CD4-positive, alpha-beta T cell treated with Interferon alpha-2 for 1 hour (primary cell): Measurements from ENCODE around the gene CYP26B1.

Source experiments
- DNase-seq, 2 donors: peaks; one replicate each; pipeline ENCODE4 v3.0.0-alpha.2; 2020 to 2022

Gene CYP26B1

GRCh38 chr2:72147303-72147971 is at the start of gene CYP26B1:
Gene CYP26B1 (minus strand): TSS chr2:72147862. CDS start chr2:72147834, 28 bp downstream.
- no peak for DNase-seq

- DNase-seq: no peak
Observed at GRCh38 chr2:72193723-72194122, 46.1 kb upstream of the CYP26B1 start.

GRCh38 chr2:72191441-72191840 is 43.8 kb upstream of the CYP26B1 start:
- no peak for DNase-seq

GRCh38 chr2:72185206-72185605 is 37.5 kb upstream of the CYP26B1 start:
- DNase-seq: no peak

GRCh38 chr2:72183466-72183865 is 35.8 kb upstream of the CYP26B1 start:
- DNase-seq: no peak

GRCh38 chr2:72183016-72183415 is 35.4 kb upstream of the CYP26B1 start:
- no peak for DNase-seq

GRCh38 chr2:72182547-72182946 is 34.9 kb upstream of the CYP26B1 start:
- DNase-seq: no peak

GRCh38 chr2:72181616-72182015 is 34.0 kb upstream of the CYP26B1 start:
- DNase-seq: no peak

GRCh38 chr2:72180351-72180750 is 32.7 kb upstream of the CYP26B1 start:
- no peak for DNase-seq

- no peak for DNase-seq
Observed at GRCh38 chr2:72178551-72178950, 30.9 kb upstream of the CYP26B1 start.

GRCh38 chr2:72176281-72176680 is 28.6 kb upstream of the CYP26B1 start:
- no peak for DNase-seq

GRCh38 chr2:72175636-72176035 is 28.0 kb upstream of the CYP26B1 start:
- DNase-seq: no peak

- DNase-seq: no peak
Observed at GRCh38 chr2:72173640-72174321, 26.1 kb upstream of the CYP26B1 start.

- DNase-seq: no peak
Observed at GRCh38 chr2:72172478-72172877, 24.8 kb upstream of the CYP26B1 start.

GRCh38 chr2:72166279-72166678 is 18.6 kb upstream of the CYP26B1 start:
- DNase-seq: no peak

- DNase-seq: no peak
Observed at GRCh38 chr2:72165792-72166191, 18.1 kb upstream of the CYP26B1 start.

- DNase-seq: no peak
Observed at GRCh38 chr2:72162574-72162973, 14.9 kb upstream of the CYP26B1 start.

GRCh38 chr2:72159211-72159993 is 11.7 kb upstream of the CYP26B1 start:
- no peak for DNase-seq

- no peak for DNase-seq
Observed at GRCh38 chr2:72157871-72158771, 10.5 kb upstream of the CYP26B1 start.

GRCh38 chr2:72156872-72157271 is 9.2 kb upstream of the CYP26B1 start:
- no peak for DNase-seq

GRCh38 chr2:72155737-72156136 is 8.1 kb upstream of the CYP26B1 start:
- DNase-seq: no peak

- no peak for DNase-seq
Observed at GRCh38 chr2:72155151-72155550, 7.5 kb upstream of the CYP26B1 start.
